MCF 10A (cell line): Measurements from ENCODE around the gene INPP1. TPM values are rescaled to one million over a fixed set of nuclear protein-coding genes. Genes with fewer than 3 reads are reported as not detected.

Experiments used
- BruUV-seq: library from RNA; stranded (reverse); fragments of 400-500 nt; replicated peaks from 2 replicates; lab custom pipeline; 2021; lab: Mats Ljungman, UMichigan
- CTCF ChIA-PET: fragments of 300-600 bp; sonication (Branson Sonifier 250); formaldehyde crosslinking; extraction: SDS; loops from one replicate; lab custom pipeline; 2021; ENCODE audit warnings: antibody characterized with exemption, inconsistent platforms; lab: Yijun Ruan, JAX
- POLR2A ChIA-PET: fragments of 300-600, 350-650 bp; sonication (Branson Sonifier 250); formaldehyde crosslinking; extraction: SDS; loops from one replicate; lab custom pipeline; 2020; ENCODE audit warnings: antibody characterized with exemption, inconsistent platforms; lab: Yijun Ruan, JAX
- DNase-seq: peaks from one replicate; pipeline ENCODE4 v3.0.0-alpha.2; 2018; ENCODE audit not compliant: unreplicated experiment
- H3K27ac Mint-ChIP-seq: one replicate; pipeline ENCODE4 v1.8.0; 2022; ENCODE audit warnings: mild to moderate bottlenecking, low read depth, mixed read lengths; ENCODE audit not compliant: unreplicated experiment
- H3K27me3 Mint-ChIP-seq: one replicate; pipeline ENCODE4 v1.8.0; 2022; ENCODE audit warnings: mixed read lengths; ENCODE audit not compliant: insufficient read depth, unreplicated experiment
- H3K36me3 Mint-ChIP-seq: one replicate; pipeline ENCODE4 v1.8.0; 2022; ENCODE audit warnings: mild to moderate bottlenecking, moderate library complexity, mixed read lengths; ENCODE audit not compliant: insufficient read depth, unreplicated experiment
- H3K4me1 Mint-ChIP-seq: one replicate; pipeline ENCODE4 v1.8.0; 2022; ENCODE audit warnings: mixed read lengths; ENCODE audit not compliant: insufficient read depth, unreplicated experiment
- H3K4me3 Mint-ChIP-seq: one replicate; pipeline ENCODE4 v1.8.0; 2022; ENCODE audit warnings: mild to moderate bottlenecking, moderate library complexity, mixed read lengths; ENCODE audit not compliant: unreplicated experiment
- H3K9me3 Mint-ChIP-seq: one replicate; pipeline ENCODE4 v1.8.0; 2022; ENCODE audit warnings: mixed read lengths; ENCODE audit not compliant: unreplicated experiment
- intact Hi-C: fragments of 100-400 bp; cut with micrococcal nuclease; formaldehyde crosslinking; loops from 2 replicates; pipeline ENCODE4 v1.14.1; 2022
- total RNA-seq: library from RNA; stranded (reverse); gene quantifications from 2 replicates; pipeline ENCODE4 v1.2.3, GENCODE V29; 2022
- TF ChIP-seq, protein P1 (sequence below): fragments of 200-600 bp; IDR thresholded peaks from one replicate; pipeline ENCODE4 v1.8.0; 2022; ENCODE audit warnings: antibody characterized with exemption, mild to moderate bottlenecking; ENCODE audit not compliant: unreplicated experiment

Gene INPP1
- total RNA-seq, 1 experiment from 2014 or later = 29.2 TPM

DNA sequence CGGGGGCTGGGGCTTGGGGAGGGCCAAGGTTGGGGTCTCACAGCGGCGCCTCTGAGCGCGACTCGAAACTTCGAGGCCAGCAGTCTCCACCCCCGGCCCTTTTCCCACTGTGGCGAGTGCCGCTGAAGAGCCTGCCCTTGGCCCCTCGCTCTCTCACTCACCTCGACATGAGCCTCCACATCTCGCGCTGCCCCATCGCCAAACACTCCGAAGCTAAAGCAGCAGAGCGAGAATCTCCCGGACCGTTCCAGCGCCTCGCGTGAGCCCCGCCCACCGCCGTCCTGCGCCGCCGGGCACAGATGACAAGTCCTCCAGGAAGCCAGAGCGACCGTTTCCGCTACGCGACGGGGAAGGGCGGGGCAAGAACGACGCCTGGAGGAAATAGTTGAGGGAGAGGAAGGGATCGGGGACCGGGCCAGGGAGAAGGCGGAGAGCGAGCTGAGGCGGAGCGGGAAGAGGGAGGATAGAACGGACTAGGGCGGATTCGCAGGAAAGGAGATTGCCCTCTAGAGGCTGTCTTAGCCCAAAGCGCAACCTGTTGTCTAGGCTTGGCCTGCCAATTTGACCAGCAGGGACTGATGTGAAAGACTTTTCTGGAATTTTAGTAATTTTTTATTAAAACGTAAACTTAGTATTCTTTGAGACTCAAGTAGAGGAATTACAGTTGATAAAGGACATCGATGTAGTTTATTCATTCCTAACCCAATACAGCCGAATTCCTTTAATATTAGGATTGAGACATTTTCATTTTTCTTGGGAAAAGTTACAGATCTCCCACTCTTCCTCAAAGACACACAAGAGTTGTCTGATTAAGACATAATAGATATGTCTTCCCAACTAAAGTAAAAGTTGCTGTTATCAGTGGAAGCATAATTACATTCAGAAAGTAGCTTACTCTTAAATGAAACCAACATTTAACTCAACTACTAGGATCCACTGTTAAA lies 23.6 kb upstream of the INPP1 start, which contains the start of gene HIBCH:
Gene HIBCH, minus strand, starts transcription at position 272 of the 944 bp plus-strand sequence. Its CDS starts 76 bp downstream, at position 196.
- Mint-ChIP-seq H3K27ac (peak within 1 kb of the TSS; percentile 78), H3K27me3 (no peaks in the 10 kb centered on the region), H3K4me1 (peaks cover 35% of the 10 kb centered on the region), H3K36me3 (no peaks in the 10 kb centered on the region), H3K9me3 (no peaks in the 10 kb centered on the region), H3K4me3 (peak within 1 kb of the TSS; percentile 87)
- TF ChIP-seq, protein P1, sequence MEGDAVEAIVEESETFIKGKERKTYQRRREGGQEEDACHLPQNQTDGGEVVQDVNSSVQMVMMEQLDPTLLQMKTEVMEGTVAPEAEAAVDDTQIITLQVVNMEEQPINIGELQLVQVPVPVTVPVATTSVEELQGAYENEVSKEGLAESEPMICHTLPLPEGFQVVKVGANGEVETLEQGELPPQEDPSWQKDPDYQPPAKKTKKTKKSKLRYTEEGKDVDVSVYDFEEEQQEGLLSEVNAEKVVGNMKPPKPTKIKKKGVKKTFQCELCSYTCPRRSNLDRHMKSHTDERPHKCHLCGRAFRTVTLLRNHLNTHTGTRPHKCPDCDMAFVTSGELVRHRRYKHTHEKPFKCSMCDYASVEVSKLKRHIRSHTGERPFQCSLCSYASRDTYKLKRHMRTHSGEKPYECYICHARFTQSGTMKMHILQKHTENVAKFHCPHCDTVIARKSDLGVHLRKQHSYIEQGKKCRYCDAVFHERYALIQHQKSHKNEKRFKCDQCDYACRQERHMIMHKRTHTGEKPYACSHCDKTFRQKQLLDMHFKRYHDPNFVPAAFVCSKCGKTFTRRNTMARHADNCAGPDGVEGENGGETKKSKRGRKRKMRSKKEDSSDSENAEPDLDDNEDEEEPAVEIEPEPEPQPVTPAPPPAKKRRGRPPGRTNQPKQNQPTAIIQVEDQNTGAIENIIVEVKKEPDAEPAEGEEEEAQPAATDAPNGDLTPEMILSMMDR = peak; percentile 56
- intact Hi-C loops = loop anchor here (2.0 to 5.0 kb wide), 2 partner anchors 25 to 658 kb away; partner anchors contain the start of gene ASNSD1
- ChIA-PET CTCF (interaction anchor here (0.6 to 3.2 kb wide), 22 partner anchors 10 to 344 kb away, joined by 3 to 15 read pairs (median 4); no protein-coding TSS in a partner anchor), POLR2A (interaction anchor here (0.6 to 5.2 kb wide), 29 partner anchors 9 to 1273 kb away, joined by 3 to 44 read pairs (median 3); partner anchors contain the start of gene INPP1)
- TSS peak; percentile 39 for BruUV-seq
- peak; percentile 99 for DNase-seq

DNA sequence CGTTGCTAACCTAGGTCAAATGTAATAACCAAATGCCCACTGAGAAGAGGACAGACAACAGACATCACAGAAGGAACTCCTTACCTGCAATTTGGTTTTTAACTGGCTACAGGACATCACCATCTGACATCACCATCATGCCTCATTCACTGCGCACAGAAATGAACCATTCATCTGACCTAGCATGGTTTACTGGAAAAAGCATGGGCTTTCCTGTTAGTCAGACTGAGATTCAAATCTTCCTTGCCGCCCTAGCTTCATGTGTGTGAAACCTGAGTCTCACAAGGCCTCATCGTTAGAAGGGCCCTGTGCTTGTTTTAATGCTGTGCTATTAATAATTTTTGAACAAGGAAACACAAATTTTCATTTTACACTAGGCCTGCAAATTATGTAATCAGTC lies 22.7 kb upstream of the INPP1 start:
- TF ChIP-seq, protein P1 = no peak
- POLR2A ChIA-PET = interaction anchor here (0.6 to 5.2 kb wide), 12 partner anchors 10 to 700 kb away, joined by 3 to 44 read pairs (median 4); partner anchors contain the start of gene INPP1
- Mint-ChIP-seq H3K4me1 (peaks cover 26% of the 10 kb centered on the region), H3K27ac (peak overlapping the region; percentile 78), H3K9me3 (no peaks in the 10 kb centered on the region), H3K4me3 (no peak overlapping the region), H3K36me3 (no peaks in the 10 kb centered on the region), H3K27me3 (no peaks in the 10 kb centered on the region)
- no TSS peak for BruUV-seq
- CTCF ChIA-PET = interaction anchor here (0.6 to 3.2 kb wide), 10 partner anchors 9 to 343 kb away, joined by 3 to 15 read pairs (median 3); no protein-coding TSS in a partner anchor
- no peak for DNase-seq
- intact Hi-C loops = loop anchor here (2.0 kb wide), 1 partner anchor 24 kb away; no protein-coding TSS in a partner anchor

DNA sequence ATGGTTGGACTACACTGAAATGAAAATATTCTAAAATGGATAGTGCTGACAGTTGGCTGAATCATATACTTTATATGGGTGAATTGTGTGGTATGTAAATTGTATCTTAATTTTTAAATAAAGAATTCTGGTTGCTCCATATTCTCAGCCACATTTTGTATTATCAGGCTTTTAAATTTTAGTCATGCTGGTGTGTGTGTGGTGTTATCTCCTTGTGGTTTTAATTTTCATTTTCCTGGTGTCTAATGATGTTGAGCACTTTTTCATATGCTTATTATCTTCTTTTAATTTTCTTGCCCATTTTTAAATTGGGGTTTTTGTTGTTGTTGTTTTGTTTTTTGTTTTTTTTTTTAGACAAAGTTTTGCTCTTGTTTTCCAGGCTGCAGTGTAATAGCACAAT lies 20.0 kb upstream of the INPP1 start:
- CTCF ChIA-PET = no interaction called here
- Mint-ChIP-seq H3K27me3 (no peaks in the 10 kb centered on the region), H3K36me3 (no peaks in the 10 kb centered on the region), H3K27ac (no peak overlapping the region), H3K4me1 (peaks cover 5% of the 10 kb centered on the region), H3K4me3 (no peak overlapping the region), H3K9me3 (no peaks in the 10 kb centered on the region)
- intact Hi-C loops = no loop called here
- no peak for DNase-seq
- TF ChIP-seq, protein P1 = no peak
- POLR2A ChIA-PET = no interaction called here
- no TSS peak for BruUV-seq

DNA sequence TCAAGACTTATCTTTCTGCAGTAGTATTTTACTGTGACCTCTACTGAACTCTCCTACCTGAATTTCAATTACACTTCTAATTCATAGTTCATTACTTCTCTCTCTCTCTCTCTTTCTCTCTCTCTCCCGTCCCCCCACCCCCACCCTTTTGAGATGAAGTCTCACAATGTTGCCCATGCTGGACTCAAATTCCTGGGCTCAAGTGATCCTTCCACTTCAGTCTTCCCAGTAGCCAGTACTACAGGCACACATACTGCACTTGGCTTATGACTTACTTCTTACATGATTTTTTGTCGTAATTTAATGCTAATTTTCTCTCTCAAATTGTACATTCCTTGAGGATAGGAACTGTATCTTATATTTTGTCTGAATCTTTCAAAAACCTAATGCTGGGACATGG lies 17.8 kb upstream of the INPP1 start:
- H3K4me1 Mint-ChIP-seq = peaks cover under 1% of the 10 kb centered on the region
- H3K36me3 Mint-ChIP-seq = no peaks in the 10 kb centered on the region
- intact Hi-C loops = no loop called here
- BruUV-seq = no TSS peak
- no peaks in the 10 kb centered on the region for H3K9me3 Mint-ChIP-seq
- no peaks in the 10 kb centered on the region for H3K27me3 Mint-ChIP-seq
- no peak overlapping the region for H3K4me3 Mint-ChIP-seq
- CTCF ChIA-PET = no interaction called here
- no peak for DNase-seq
- POLR2A ChIA-PET = no interaction called here
- no peak overlapping the region for H3K27ac Mint-ChIP-seq
- TF ChIP-seq, protein P1 = no peak
